GM21423 (cell line): Measurements from ENCODE around the gene SPOCK2.
"Not testable (repeated sequence)": the region's sequence is repeated elsewhere in the genome, so short reads cannot be mapped to it uniquely, and the experiment has no call there.

Source experiments
- ATAC-seq: cut with Tn5 transposase; IDR thresholded peaks from one replicate; pipeline ENCODE4 v1.9.1; 2021; ENCODE audit warnings: mild to moderate bottlenecking, moderate library complexity; ENCODE audit not compliant: unreplicated experiment

Gene SPOCK2

DNA sequence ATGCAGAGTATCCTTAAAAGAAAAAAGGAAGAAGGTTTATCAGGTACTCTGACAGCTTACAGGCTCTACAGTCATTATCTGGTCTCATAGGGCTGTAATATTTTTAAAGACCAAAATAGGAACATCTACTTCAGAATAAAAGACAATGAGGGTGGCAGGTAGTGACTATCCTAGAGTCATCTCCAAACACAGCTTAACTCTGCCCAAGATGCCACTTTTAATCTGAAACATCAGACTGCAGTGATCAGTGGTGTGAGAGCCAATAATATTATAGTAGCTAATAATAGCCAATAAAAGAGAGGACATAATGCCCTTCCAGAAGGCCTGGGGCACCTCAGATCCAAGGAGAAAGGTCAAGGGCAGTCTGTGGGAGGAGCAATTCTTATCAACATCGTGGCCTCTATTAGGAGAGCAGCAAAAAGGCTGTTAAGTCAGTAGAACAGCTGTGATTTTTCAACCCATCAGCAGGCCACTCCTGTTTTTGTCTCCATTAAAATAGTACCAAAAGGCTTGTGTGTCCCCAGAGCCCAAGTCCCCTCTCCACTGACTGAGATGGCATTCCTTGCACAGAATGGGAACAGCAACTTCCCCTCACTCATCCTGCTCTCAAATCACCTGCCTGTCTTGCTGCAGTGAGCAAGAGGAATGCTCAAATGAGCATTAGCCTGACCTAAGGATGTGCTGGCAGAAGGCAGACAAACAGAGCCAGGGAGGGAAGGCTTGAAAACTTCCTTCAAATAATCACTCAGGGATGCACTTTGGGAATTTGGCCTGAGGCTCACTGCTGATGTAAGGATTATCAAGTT lies 20.7 kb upstream of the SPOCK2 start:
- no peak for ATAC-seq

DNA sequence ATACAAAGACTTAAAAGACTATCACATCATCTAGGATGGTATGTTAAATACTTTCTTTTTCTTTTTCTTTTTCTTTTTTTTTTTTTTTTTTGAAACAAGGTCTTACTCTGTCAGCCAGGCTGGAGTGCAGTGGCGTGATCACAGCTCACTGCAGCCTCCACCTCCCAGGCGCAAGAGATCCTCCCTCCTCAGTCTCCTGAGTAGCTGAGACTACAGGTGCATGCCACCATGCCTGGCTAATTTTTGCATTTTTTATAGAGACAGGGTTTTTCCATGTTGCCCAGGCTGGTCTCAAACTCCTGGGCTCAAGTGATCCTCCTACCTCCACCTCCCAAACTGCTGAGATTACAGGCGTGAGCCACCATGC lies 19.6 kb upstream of the SPOCK2 start:
- not testable (repeated sequence) for ATAC-seq

DNA sequence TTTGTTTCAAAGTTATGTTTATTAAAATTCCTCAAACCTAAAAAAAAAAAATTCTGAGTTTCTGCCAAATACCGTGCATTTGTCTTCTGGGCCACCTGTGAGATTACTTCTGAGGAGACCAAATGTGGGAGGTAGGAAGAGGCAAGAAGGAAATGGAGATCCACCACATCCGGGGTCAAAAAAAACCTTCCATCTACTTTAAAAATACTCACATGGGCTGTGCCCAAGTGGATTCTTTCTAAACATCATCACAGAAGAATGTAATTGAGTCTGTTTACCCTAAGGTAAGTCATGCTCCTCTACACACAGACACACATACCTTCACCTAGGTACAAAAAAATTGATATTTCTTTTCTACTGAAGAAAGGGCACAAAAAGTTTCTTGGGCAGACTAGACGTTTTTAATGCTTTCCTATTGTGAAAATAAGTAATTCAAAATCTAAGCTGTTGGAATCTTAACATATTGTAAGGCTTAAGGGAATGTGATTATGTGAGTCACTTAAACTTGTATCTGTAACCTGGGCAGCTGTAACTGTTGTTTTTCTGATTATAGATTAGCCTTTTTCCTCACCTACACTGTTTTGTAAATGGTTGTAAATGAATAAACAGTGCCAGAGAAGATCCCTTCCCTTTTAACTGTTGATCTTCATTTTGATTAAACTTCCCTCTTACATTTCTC lies 19.1 kb upstream of the SPOCK2 start:
- no peak for ATAC-seq

DNA sequence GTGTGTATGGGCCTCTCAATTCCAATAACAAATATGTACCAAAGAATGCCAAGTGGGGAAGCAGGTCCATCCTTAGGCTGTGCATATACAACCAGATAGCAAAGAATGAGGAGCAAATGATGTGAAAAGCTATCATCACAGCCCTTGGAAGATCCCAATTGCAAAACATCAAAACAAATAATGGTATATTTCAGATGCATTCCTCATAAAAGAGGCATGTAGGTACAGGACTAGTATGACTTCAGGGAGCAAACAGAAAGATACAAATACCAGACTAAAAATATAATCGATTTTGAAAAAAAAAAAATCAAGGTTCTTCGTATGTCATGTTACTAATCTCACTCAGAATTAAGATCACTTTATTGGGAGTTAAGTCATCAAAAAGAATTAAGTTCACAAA lies 18.5 kb upstream of the SPOCK2 start:
- ATAC-seq = no peak

DNA sequence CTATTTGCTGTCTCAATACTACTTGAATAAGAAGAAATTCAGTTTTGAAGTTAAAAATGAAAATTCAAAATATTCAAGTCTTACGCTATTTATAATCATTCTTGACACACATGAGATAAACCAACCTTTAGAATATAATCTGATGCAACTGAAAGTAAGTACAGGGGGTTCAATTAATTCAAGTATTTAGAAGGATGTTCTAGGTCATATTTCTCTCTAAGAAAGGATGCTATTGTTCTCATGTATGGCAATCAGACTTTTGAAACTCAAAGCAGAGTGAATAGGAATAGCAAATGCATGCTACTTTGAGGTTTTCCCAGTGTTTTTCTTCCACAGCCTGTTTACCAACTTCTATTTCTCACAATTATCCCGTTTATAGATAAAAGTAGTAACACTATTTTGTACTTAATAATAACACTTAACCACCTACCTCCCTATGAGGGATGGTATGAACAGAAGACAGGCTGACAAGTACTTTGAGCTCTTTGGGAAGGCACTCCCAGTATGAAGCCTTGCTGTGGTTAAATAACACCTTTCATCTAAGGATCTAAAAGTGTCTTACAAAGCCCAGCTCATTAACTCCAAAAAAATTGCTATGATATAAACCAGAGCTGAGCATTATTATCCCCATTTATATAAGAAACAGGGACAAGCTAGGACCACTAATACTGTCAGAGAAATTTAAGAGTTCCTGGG lies 18.0 kb upstream of the SPOCK2 start:
- ATAC-seq = no peak

DNA sequence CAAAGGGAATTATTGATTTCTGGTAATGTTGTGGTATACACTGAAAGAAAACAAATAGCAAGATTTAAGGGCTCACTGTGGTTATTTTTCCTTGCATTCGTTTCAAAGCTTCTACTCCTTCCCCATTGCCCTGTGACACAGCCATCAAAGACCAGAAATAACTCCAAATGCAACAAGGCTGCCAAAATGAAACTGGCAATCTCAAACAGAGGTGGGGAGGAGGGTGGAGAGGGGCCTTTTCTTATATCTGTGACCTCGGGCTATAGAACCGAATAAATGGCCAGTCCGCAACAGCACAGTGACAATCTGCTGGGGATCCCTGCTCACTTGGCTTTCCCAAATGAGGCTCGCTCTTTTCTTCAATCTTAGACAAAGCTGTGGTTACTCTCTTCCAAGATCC lies 17.4 kb upstream of the SPOCK2 start:
- ATAC-seq = no peak

DNA sequence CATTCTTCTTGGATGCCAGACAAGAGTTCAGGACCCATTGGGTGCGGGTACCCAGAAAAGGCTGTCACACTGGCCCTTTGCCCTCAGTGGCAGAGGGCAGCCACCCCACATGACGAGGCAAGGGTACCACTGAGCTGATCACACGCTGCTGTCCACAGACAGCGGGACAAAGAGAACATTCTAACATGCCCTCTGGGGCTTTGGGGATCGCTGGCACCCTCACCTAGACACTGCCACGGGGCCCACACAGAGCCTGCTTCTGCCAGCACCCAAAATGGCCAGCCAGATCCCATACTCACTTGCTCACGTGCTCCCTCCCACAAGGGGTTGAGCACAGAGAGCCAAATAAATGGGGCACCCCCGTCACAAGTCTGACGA lies 16.7 kb upstream of the SPOCK2 start:
- no peak for ATAC-seq

DNA sequence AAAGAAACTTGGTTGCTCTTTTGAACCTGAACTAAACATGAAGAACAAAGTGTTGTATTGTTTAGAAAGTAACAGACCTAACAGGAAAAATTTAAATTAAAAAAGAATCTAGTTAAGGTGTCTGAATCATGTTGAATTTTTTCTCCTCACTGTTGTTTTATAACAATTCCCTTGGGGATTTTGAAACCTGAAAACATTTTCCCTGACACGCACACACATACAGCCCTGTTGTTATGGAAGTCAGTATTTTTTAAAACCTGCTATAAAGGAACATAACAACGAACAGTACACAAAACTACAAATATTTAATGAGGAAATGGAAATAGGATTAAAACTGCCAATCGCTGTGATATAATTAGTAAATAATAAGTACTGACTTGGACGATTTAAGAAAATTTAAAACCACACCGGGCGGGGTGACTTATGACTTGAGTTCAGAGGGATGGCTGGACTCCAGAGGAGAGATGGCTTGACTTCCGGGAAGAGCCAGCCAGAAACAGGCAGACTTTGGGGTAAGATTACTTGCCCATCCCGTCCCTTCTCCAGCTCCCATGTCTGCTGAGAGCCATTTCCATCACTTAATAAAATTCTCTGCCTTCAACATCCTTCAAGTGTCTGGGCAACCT lies 16.2 kb upstream of the SPOCK2 start:
- ATAC-seq = no peak

DNA sequence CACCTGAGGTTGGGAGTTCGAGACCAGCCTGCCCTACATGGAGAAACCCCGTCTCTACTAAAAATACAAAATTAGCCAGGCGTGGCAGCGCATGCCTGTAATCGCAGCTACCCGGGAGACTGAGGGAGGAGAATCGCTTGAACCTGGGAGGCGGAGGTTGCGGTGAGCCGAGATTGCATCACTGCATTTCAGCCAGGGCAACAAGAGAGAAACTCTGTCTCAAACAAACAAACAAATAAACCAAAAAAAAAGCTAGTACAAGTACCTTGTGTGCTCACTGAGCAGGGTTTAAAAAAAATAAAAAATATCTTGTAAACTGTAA lies 11.2 kb upstream of the SPOCK2 start:
- ATAC-seq = no peak

DNA sequence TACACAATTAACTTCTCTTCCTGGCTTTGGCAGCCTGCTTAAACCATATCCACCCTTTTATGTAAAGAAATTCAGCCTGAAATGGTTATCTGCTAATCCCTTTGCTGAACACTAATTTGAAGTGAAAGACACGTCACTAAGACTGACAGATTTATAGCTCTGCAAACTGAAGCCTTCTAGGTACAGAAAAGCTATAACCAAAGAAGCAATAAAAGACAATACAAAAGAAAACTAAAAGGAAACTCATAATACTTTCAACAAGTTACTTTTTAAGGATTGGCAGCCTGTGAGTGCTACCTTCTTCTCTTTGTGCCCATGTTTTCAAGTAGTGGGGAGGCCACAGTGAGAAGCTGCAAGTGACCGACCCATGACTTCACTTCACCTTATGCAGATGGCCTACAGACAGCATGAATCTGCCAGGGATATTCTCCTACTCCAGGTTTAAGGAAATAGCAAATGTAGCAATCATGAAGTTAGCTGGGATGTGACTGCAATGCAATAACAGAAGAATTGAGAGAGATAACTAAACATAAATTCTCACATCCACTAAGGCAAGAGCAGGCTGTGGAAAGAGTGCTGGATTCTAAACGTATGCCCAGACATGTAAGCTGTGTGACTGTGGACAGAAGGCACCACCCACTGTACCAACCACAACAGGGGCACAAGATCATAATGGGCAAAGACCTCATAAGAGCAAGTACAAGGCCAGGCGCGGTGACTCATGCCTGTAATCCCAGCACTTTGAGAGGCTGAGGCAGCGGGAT lies 10.7 kb upstream of the SPOCK2 start:
- ATAC-seq = no peak

DNA sequence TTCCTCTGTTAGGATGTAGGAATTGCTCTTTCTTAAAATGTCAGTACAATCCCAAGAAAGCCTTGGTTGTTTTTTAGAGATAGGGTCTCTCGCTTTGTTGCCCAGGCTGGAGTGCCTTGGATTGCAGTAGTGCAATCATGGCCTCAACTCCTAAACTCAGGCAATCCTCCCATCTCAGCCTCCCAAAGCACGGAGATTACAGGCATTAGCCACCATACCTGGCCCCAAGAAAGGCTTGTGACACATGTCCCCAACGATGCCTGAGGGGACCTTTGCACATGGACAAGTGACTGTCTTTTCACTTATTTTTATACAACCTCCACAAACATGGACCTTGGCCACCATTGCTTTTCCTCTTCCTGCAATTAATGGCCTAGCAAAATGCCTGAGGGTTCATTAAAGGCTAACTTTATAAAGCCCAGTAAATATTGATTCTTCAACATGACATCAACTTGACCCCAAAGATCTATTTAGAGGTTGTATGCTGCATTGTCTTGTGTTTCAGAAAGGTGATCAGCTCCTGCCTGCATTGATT lies 10.0 kb upstream of the SPOCK2 start:
- ATAC-seq = no peak

DNA sequence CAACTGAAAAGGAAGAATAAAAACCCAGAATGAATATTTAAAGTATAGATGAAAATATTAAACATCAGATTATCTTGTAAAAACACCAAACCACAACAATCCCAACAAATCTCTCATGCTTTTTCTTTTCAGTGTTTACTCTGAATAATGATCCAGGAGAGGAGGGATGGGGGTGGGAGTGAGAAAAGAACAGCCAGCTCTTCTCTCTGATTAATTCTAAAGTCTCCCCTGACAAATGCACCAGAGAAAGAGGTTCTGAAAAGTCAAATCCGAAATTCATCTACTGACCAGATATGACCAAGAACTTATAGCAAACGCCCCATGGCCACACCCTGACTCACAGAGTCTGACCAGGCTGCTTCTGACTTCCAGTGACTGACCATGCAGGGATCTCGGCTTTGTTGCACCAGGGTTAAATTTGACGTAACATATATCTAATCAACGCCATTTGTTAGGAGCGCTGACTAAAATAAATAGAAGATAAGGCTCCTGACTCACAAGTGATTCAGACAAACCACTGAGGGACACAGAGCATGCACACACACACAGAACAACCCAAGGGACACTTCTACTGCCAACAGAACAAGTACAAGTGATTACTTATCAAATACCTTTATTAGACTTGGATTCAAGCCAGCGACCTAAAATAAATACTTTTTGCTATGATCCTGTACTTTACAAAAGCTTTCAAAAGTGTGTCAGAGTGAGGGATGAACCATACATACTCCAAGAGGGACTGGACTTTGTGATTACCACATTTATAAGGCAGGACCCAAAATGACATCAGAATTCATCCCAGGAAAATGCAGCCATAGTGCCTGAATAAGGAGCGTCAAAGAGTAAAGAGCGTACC lies 9.3 kb upstream of the SPOCK2 start:
- ATAC-seq = no peak

DNA sequence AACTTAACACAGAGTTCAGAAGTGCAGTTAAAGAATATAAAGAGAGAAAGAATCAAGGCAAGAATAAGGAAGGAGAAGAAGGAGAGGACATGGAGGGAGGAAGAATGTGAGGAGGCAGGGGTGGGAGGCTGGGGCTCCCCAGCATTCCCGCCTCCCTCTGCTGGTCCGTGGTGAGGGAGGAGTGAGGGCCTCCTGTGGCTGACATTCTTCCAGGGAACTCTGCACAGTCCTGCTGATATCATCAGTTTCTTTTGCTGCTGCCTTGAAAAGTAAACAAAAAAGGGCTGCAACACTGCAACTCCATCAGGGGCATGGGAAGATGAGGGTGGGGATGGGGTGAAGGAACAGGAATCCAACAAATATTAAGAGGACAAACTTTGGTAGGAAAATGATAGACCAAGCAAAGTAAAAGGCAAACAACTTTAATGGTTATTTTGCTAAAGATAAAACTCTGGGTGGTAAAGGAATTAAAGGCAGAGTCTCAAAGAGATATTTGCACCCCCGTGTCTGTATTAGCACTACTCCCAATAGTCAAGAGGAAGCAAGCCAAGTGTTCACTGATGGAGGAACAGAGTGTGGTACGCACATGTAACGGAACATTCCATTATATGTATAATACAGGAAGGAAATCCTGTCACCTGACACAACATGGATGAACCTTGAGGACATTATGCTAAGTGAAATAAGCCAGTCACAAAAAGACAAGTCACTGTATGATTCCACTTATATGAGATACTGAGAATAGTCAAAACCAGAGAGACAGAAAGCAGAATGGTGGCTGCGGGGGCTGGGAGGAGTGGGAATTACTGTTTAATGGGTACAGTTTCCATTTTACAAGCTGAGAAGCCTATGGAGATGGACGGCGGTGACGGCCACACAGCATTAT lies 8.0 kb upstream of the SPOCK2 start:
- no peak for ATAC-seq

DNA sequence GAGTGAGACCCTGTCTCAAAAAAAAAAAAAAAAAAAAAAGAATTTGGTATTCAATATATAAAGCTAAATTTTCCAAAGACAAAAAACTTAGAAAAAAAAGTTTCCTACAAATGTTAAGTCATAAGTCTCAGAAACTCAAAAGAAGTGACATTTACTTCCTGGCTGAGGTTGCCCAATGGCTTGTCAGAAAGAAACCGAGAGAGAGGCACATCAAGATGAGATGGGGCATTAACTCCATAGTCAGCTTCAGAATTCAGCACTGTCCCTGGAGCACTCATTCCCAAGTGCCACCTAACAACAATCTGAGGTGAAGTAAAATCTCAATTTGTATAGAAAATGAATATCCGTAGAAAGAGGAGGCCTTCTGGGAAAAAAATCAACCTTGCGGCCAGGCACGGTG lies 6.8 kb upstream of the SPOCK2 start:
- ATAC-seq = no peak

DNA sequence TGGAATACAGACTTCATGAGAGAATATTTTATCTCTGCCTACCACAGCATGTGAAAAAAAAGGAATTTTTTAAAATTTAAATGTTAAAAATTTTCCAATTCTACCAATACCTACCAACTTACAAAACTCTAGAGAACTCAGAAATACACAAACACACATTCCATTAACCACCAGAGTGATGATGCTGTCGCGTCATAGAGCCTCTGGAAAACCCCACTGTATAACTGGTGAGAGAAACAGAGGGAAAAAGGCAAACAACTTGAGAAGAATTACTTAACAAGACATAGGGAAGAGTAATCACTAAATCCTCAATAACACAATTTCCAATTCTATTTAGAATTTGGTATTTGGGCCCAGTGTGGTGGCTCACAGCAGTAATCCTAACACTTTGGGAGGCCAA lies 6.2 kb upstream of the SPOCK2 start:
- no peak for ATAC-seq

DNA sequence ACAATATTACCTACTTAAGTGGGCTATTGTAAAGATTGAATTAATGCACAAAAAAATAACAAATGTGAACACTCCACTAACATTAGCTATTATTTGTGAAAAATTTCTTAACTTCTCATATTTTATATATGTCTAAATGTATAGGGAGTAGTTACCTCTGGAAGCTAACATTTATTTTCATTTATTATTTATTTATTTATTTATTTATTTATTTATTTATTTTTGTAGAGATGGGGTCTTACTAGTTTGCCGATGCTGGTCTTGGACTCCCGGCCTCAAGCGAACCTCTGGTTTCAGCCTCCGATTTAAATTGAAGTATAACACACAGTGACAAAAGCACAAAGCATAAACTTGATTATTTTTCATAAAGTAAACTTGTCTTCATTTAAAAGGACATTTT lies 5.1 kb upstream of the SPOCK2 start:
- no peak for ATAC-seq

DNA sequence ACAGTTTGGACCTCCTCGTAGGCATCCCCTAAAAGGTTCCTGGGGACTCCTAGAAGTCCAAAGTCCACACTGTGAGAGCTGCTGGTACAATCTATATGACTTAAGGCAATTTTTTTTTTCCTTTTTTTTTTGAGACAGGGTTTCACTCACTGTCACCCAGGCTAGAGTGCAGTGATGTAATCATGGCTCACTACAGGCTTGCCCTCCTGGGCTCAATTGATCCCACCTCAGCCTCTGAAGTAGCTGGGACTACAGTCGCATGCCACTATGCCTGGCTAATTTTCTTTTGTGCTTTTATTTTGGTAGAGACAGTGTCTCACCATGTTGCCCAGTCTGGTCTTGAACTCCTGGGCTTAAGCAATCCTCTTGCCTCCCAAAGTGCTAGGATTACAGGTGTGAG lies 4.6 kb upstream of the SPOCK2 start:
- no peak for ATAC-seq

DNA sequence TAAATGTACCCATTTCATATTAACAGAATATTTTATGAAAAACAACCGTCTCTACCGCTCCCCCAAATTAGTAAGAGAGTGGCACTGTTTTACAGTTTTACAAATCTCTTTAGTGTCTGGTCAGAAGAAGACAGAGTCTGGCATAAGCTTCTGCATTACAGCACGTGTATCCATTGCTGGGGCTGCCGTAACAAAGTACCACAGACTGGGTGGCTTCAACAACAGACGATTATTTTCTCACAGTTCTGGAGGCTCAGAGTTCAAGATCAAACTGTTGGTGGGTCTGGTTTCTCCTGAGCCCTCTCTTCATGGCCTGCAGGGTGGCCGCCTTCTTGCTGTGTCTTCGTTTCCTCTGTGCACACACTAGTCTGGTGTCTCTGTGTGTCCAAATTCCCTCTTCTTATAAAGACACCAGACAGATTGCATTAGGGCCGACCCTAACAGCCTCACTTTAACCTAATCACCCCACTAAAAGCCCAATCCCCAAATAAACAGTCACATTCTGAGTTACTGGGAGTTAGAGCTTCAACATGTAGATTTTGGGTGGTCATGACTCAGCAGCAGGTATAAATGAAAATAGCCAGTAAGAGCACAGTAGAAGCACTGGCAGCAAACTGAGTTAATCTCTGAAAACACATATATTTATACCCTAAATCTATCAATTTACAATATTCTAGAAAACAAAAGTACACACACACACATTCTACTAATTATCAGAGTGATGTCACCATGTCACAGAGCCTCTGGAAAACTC lies 4.0 kb upstream of the SPOCK2 start:
- no peak for ATAC-seq
